Uterus (tissue), 2 donors: ENCODE data around the gene U2AF1.
"Not testable (repeated sequence)": the region's sequence is repeated elsewhere in the genome, so short reads cannot be mapped to it uniquely, and the experiment has no call there.

Source experiments
- POLR2A ChIP-seq, 2 donors: fragments of 450-650 bp; IDR thresholded peaks; one replicate each; pipeline ENCODE4 v1.6.1; 2016; ENCODE audit warnings: antibody characterized with exemption in 2 of 2, mild to moderate bottlenecking in 1 of 2, moderate library complexity in 1 of 2
- TF ChIP-seq, protein P1 (sequence below), 4 experiments: fragments of 200-600 bp in 2 of 4; fragments of 450-650 bp in 2 of 4; sonication (generic) in 2 of 4; IDR thresholded peaks; one replicate each; pipeline ENCODE4 v1.5.1; 2016 to 2019; ENCODE audit warnings: antibody characterized with exemption in 4 of 4, mild to moderate bottlenecking in 2 of 4, moderate library complexity in 1 of 4

DNA sequence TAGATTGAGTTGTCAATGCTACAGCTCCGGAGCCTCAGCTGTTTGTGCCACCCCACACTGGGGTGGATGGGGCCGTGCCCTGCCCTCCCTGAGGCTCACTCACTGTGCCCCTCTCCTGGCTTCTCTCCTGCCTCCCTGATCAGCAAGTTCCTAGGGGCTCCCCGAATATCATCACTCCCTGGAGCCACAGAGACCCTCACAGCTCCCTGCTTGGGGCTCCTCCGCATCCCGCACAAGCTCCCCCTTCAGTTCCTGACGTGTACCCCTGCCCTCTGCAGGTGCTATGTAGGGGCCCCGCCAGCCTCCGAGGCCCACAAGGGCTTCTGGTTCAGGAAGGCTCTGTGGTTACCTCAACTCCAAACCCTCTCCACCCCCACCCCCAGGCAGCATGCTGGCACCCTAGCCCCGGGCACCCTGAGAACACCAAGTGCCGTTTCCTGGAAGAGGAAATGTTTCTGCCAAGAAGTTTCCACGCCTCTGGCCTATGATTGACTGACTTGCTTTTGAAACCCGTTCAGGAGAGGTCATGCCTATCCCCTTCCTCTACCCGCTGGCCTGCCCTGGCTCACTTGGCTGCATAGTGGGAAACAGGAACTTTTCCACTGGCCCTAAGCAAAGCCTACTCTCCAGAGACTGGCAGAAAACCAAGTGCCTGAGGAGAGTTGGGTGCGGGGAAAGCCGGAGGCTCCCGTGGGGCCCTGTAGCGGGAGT is 62.0 kb downstream of the U2AF1 start:
- TF ChIP-seq, protein P1, sequence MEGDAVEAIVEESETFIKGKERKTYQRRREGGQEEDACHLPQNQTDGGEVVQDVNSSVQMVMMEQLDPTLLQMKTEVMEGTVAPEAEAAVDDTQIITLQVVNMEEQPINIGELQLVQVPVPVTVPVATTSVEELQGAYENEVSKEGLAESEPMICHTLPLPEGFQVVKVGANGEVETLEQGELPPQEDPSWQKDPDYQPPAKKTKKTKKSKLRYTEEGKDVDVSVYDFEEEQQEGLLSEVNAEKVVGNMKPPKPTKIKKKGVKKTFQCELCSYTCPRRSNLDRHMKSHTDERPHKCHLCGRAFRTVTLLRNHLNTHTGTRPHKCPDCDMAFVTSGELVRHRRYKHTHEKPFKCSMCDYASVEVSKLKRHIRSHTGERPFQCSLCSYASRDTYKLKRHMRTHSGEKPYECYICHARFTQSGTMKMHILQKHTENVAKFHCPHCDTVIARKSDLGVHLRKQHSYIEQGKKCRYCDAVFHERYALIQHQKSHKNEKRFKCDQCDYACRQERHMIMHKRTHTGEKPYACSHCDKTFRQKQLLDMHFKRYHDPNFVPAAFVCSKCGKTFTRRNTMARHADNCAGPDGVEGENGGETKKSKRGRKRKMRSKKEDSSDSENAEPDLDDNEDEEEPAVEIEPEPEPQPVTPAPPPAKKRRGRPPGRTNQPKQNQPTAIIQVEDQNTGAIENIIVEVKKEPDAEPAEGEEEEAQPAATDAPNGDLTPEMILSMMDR (IDR thresholded peaks at IDR 0.05) = not testable (repeated sequence)
- TF ChIP-seq POLR2A (IDR thresholded peaks at IDR 0.05) = not testable (repeated sequence)
